HG03378 (cell line): ENCODE results near the gene CD247.

Experiments
- ATAC-seq: cut with Tn5 transposase; IDR thresholded peaks from one replicate; pipeline ENCODE4 v1.9.1; 2021; ENCODE audit warnings: mild to moderate bottlenecking, moderate library complexity; ENCODE audit not compliant: unreplicated experiment

CD247 gene

GRCh38 chr1:167440776-167441175 lies 77.6 kb downstream of the CD247 start:
- no peak for ATAC-seq

GRCh38 chr1:167440345-167440744 lies 78.0 kb downstream of the CD247 start:
- no peak for ATAC-seq

GRCh38 chr1:167439301-167439988 lies 78.9 kb downstream of the CD247 start:
- no peak for ATAC-seq

- ATAC-seq, result no peak
Measured at GRCh38 chr1:167438171-167439138, 79.9 kb downstream of the CD247 start.

GRCh38 chr1:167435484-167435883 lies 82.8 kb downstream of the CD247 start:
- no peak for ATAC-seq

- ATAC-seq, result no peak
Measured at GRCh38 chr1:167434306-167434705, 84.0 kb downstream of the CD247 start.

GRCh38 chr1:167433884-167434283 lies 84.4 kb downstream of the CD247 start:
- no peak for ATAC-seq

GRCh38 chr1:167432780-167433179 lies 85.5 kb downstream of the CD247 start:
- no peak for ATAC-seq

- ATAC-seq, result no peak
Measured at GRCh38 chr1:167431909-167432650, 86.2 kb downstream of the CD247 start.

GRCh38 chr1:167431261-167431908 lies 86.9 kb downstream of the CD247 start:
- no peak for ATAC-seq

- ATAC-seq, result no peak
Measured at GRCh38 chr1:167430849-167431242, 87.5 kb downstream of the CD247 start.

GRCh38 chr1:167430134-167430848 lies 88.0 kb downstream of the CD247 start:
- ATAC-seq, result no peak

GRCh38 chr1:167429612-167430011 lies 88.7 kb downstream of the CD247 start:
- ATAC-seq, result peak; percentile 48

- ATAC-seq, result no peak
Measured at GRCh38 chr1:167428395-167428794, 89.9 kb downstream of the CD247 start.

- ATAC-seq, result no peak
Measured at GRCh38 chr1:167427848-167428247, 90.5 kb downstream of the CD247 start.

- no peak for ATAC-seq
Measured at GRCh38 chr1:167426716-167427115, 91.6 kb downstream of the CD247 start.

- ATAC-seq, result no peak
Measured at GRCh38 chr1:167425482-167425881, 92.8 kb downstream of the CD247 start.

GRCh38 chr1:167423684-167424619 lies 94.4 kb downstream of the CD247 start:
- ATAC-seq, result no peak

- no peak for ATAC-seq
Measured at GRCh38 chr1:167420510-167420909, 97.8 kb downstream of the CD247 start.
